Ishikawa (cell line): ENCODE results near the gene TLE4.

Experiments
- CEBPB ChIP-seq: IDR thresholded peaks from 2 replicates; pipeline ENCODE4 v1.6.1; 2012
- CREB1 ChIP-seq: IDR thresholded peaks from 2 replicates; pipeline ENCODE4 v1.6.1; 2012; ENCODE audit warnings: low read depth
- EGR1 ChIP-seq: IDR thresholded peaks from 2 replicates; pipeline ENCODE4 v1.6.1; 2012
- EP300 ChIP-seq: IDR thresholded peaks from 2 replicates; pipeline ENCODE4 v1.6.1; 2012; ENCODE audit warnings: borderline replicate concordance
- FOXM1 ChIP-seq: IDR thresholded peaks from 2 replicates; pipeline ENCODE4 v1.6.1; 2012; ENCODE audit warnings: low read depth, borderline replicate concordance
- NFIC ChIP-seq: IDR thresholded peaks from 2 replicates; pipeline ENCODE4 v1.6.1; 2012
- RAD21 ChIP-seq: IDR thresholded peaks from 2 replicates; pipeline ENCODE4 v1.6.1; 2012; ENCODE audit warnings: low read depth
- TAF1 ChIP-seq: IDR thresholded peaks from 2 replicates; pipeline ENCODE4 v1.6.1; 2012; ENCODE audit warnings: low read depth, mild to moderate bottlenecking
- TCF12 ChIP-seq: IDR thresholded peaks from 2 replicates; pipeline ENCODE4 v1.6.1; 2012; ENCODE audit warnings: low read depth
- TEAD4 ChIP-seq: IDR thresholded peaks from 2 replicates; pipeline ENCODE4 v1.6.1; 2012
- YY1 ChIP-seq: IDR thresholded peaks from 2 replicates; pipeline ENCODE4 v1.6.1; 2012; ENCODE audit warnings: low read depth
- ZBTB7A ChIP-seq: IDR thresholded peaks from 2 replicates; pipeline ENCODE4 v1.6.1; 2012; ENCODE audit warnings: low read depth
- TF ChIP-seq, protein P1 (sequence below): IDR thresholded peaks from 2 replicates; pipeline ENCODE4 v1.6.1; 2012
- TF ChIP-seq, protein P2 (sequence below): IDR thresholded peaks from 2 replicates; pipeline ENCODE4 v1.6.1; 2012
- TF ChIP-seq, protein P3 (sequence below): IDR thresholded peaks from 2 replicates; pipeline ENCODE4 v1.6.1; 2012; ENCODE audit warnings: low read depth, mild to moderate bottlenecking

Gene TLE4

DNA sequence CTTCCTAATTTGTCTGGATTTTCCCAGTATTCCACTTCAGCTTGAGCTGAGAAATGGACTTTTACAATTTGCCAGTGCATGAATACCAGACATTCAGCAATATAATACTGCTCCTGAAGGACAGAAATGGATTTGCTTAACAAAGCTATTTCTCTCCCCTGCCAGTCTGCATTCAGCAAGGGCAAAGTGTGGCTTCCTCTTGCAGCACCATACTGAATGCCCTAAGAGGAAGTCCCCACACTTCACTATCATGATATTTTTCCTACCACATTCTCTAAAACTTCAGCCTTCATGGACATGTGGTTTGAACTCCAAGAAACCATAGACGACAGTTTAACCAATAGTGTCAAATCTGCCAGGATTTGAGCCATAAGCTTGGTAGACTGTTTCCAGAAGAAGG lies 19.8 kb upstream of the TLE4 start:
- TF ChIP-seq EGR1 = no peak
- no peak for TF ChIP-seq CREB1
- TF ChIP-seq FOXM1 = no peak
- TF ChIP-seq, protein P1, sequence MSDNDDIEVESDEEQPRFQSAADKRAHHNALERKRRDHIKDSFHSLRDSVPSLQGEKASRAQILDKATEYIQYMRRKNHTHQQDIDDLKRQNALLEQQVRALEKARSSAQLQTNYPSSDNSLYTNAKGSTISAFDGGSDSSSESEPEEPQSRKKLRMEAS = no peak
- TF ChIP-seq RAD21 = no peak
- no peak for TF ChIP-seq TEAD4
- TF ChIP-seq, protein P2, sequence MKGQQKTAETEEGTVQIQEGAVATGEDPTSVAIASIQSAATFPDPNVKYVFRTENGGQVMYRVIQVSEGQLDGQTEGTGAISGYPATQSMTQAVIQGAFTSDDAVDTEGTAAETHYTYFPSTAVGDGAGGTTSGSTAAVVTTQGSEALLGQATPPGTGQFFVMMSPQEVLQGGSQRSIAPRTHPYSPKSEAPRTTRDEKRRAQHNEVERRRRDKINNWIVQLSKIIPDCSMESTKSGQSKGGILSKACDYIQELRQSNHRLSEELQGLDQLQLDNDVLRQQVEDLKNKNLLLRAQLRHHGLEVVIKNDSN = no peak
- TF ChIP-seq TAF1 = no peak
- no peak for TF ChIP-seq ZBTB7A
- no peak for TF ChIP-seq EP300
- TF ChIP-seq, protein P3, sequence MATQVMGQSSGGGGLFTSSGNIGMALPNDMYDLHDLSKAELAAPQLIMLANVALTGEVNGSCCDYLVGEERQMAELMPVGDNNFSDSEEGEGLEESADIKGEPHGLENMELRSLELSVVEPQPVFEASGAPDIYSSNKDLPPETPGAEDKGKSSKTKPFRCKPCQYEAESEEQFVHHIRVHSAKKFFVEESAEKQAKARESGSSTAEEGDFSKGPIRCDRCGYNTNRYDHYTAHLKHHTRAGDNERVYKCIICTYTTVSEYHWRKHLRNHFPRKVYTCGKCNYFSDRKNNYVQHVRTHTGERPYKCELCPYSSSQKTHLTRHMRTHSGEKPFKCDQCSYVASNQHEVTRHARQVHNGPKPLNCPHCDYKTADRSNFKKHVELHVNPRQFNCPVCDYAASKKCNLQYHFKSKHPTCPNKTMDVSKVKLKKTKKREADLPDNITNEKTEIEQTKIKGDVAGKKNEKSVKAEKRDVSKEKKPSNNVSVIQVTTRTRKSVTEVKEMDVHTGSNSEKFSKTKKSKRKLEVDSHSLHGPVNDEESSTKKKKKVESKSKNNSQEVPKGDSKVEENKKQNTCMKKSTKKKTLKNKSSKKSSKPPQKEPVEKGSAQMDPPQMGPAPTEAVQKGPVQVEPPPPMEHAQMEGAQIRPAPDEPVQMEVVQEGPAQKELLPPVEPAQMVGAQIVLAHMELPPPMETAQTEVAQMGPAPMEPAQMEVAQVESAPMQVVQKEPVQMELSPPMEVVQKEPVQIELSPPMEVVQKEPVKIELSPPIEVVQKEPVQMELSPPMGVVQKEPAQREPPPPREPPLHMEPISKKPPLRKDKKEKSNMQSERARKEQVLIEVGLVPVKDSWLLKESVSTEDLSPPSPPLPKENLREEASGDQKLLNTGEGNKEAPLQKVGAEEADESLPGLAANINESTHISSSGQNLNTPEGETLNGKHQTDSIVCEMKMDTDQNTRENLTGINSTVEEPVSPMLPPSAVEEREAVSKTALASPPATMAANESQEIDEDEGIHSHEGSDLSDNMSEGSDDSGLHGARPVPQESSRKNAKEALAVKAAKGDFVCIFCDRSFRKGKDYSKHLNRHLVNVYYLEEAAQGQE = no peak
- no peak for TF ChIP-seq TCF12
- TF ChIP-seq NFIC = no peak

DNA sequence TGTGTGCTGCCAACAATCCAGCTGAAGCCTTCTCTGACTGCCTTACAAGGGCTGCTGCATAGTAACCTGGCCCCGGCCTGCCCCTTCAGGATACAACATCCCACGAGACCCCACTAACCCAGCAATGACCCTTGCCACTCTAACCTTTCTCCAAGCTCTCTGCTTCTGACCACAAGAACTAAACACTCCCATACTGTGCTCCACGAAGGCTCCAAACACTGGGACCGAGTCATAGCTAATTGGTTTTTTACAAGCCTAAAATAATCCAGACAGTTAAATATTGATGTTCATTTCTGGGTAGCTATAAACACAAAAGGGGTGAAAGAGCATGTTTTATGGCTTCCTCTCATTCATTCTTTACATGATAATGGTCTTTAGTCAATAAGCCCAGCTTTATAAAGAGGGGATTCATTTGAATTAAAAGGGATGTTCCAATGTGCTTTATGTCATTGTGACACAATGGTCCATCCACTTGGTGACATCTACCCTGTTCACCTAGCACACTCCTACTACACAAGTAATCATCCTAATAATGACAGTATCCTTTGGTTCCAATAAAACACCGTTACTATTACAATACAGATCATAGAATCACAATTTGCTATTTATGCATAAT lies 16.2 kb upstream of the TLE4 start:
- TF ChIP-seq, protein P1 = no peak
- TF ChIP-seq TEAD4 (no peak), TAF1 (no peak), TCF12 (no peak), CREB1 (no peak), EP300 (no peak)
- TF ChIP-seq, protein P3 = no peak

DNA sequence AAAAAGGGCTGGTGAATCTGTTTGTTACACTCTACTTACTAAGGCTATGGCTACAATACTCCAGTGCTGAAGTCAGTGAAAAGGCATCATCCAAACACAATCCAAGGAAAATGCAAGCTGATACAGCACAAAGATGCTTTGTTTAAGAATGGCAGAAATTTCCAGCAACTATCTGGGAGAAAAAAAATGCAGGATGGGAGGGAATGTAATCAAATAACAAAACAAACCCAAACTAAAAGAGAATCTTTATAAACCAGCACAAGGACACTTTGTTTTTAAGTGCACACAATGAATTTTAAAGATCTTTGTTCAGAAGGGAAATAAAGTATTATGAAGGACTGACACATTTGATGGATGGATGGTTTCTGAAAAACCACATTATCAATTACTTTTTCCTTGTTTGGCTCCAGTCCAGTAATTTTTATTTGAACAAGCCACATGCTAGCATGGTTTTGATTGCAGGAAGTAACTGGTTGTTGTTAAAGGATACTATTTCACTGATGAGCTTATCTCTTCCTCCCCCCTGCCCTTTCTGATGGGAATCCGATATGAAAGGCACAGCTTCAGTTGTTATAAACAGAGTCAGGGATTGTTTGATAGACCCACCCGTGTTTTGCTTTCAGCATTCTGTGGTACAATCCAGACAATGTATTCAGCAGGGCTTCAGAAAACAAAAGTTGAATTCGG lies 12.1 kb upstream of the TLE4 start:
- TF ChIP-seq NFIC = no peak
- no peak for TF ChIP-seq RAD21
- TF ChIP-seq TCF12 = no peak
- TF ChIP-seq YY1 = no peak
- no peak for TF ChIP-seq TEAD4
- no peak for TF ChIP-seq CEBPB
- TF ChIP-seq TAF1 = no peak

DNA sequence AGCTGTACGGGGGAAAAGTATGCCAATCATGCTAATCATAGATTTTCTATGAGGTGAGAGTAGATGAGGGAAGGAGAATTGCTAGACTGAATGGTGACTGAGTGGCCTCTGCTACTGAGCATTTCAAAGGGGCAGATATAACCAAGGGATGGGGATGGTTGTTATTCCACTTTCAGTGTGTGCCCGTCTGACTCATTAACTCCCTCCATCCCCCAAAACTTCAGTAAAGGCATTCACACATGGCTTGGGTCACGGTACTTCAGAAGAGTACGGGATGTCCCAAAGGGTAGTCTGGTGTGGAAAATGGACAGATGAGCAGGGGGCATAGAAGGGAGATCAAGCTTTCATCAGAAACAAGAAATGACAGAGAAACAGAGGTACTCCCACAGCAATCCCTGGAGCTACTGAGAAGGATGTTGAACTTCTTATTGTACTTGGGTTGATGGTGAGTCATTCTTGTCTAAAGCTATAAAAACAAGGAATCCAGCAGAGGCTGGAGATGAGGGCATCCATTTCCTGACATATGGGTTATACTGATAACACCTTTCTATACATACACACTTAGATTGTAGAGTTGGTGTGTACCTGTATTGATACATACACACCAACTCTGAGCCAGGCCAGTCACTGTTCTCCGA lies 8.9 kb upstream of the TLE4 start:
- TF ChIP-seq, protein P1 = no peak
- TF ChIP-seq RAD21 (no peak), EP300 (no peak), EGR1 (no peak), CEBPB (no peak), CREB1 (no peak), TAF1 (no peak)

DNA sequence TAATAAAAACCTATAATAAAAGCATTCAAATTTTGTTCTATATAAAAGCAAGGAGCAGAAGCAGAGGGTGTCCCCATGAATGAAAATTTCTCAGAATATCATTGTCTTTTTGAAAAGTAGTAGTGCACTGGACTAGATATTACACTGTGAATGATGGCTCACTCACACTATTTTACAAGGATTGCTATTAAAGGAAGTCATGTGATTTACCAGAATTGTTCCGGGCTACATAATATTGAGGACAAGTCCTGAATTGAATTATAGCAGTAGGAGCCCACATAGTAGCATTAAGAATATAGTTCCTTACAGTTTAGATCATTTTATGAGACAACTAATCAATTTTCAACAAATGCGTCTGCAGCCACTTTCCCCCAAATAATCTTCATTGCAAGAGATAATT lies 7.7 kb upstream of the TLE4 start:
- TF ChIP-seq ZBTB7A = no peak
- no peak for TF ChIP-seq TEAD4
- no peak for TF ChIP-seq TCF12
- TF ChIP-seq, protein P2 = no peak
- TF ChIP-seq RAD21 = no peak
- no peak for TF ChIP-seq CREB1
- no peak for TF ChIP-seq YY1

DNA sequence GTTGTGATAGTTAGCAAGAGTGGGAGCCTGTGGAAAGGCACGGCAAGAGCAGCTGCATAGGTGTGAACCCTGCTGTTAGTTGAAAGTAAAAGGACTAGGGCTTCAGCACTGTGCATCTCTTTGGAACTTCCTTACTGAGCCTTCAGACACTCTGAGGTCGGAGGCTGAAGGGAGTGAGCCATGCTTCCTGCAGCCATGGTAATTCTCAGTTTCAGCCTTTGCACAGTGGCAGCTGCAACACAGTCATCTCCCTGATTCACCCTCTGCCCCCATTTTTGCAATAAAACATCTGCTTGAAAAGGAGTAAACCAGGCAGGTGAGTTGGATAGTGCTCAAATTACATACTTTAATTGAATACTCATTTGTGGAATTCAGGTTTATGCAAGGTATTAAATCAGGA lies 6.5 kb upstream of the TLE4 start:
- TF ChIP-seq NFIC (no peak), TAF1 (no peak), FOXM1 (no peak), TCF12 (no peak), ZBTB7A (no peak), YY1 (no peak), TEAD4 (no peak), EGR1 (no peak), RAD21 (no peak), EP300 (no peak), CEBPB (no peak), CREB1 (no peak)
- TF ChIP-seq, protein P3 = no peak
- TF ChIP-seq, protein P2 = no peak
- TF ChIP-seq, protein P1 = no peak
